H1 (cell line): ENCODE measurements around the gene MIA2. TPM values are rescaled to one million over a fixed set of nuclear protein-coding genes. Genes with fewer than 3 reads are reported as not detected.

Source experiments
- CTBP2 ChIP-seq: IDR thresholded peaks from 2 replicates; pipeline ENCODE4 v1.7.0; 2011; ENCODE audit warnings: borderline replicate concordance, mild to moderate bottlenecking, moderate library complexity, mixed read lengths, low read length; ENCODE audit not compliant: insufficient read depth, insufficient read length
- RBBP5 ChIP-seq: IDR thresholded peaks from 2 replicates; pipeline ENCODE4 v1.7.1; 2012; ENCODE audit warnings: low read depth, mild to moderate bottlenecking, inconsistent platforms, low read length, moderate library complexity, borderline replicate concordance
- RFX5 ChIP-seq: IDR thresholded peaks from 2 replicates; pipeline ENCODE4 v1.6.1; 2011; ENCODE audit warnings: low read depth, low read length, improper control_type of control experiment, borderline replicate concordance
- RXRA ChIP-seq: IDR thresholded peaks from 2 replicates; pipeline ENCODE4 v1.6.1; 2011; ENCODE audit warnings: low read depth, mild to moderate bottlenecking, low read length, moderate library complexity; ENCODE audit not compliant: insufficient read depth
- TAF1 ChIP-seq: IDR thresholded peaks from 2 replicates; pipeline ENCODE4 v1.6.1; 2011; ENCODE audit warnings: mild to moderate bottlenecking, low read depth, low read length
- polyA plus RNA-seq, 7 experiments: library from polyadenylated mRNA; depleted of rRNA in 3 of 7; stranded (reverse) in 5 of 7; unstranded in 2 of 7; fragments of >200 nt in 5 of 7; fragments of 200-250 nt in 2 of 7; gene quantifications; 1 replicate in 5 of 7; 2 replicates in 1 of 7; 4 replicates in 1 of 7; pipeline versions ENCODE4 v1.2.1 to v1.2.3, GENCODE V29; 2011 to 2013; ENCODE audit warnings: missing spikeins in 2 of 7, mixed read lengths in 2 of 7
- total RNA-seq: library from RNA; stranded (reverse); fragmentation: NEBNext Ultra II Directional; extraction: Animal tissue kit (Norgen Biotek cat#: 25700); gene quantifications from 2 replicates; pipeline ENCODE4 v1.2.1, GENCODE V29; 2021
- TF ChIP-seq, protein P1 (sequence below): IDR thresholded peaks from 2 replicates; pipeline ENCODE4 v1.6.1; 2012; ENCODE audit warnings: inconsistent platforms

MIA2 gene
- total and polyA plus RNA-seq, 2 of the 8 experiments (the other 6 are each of a cell fraction or from before 2014, with no cell fraction given), result 10.1 to 15.0 TPM

DNA sequence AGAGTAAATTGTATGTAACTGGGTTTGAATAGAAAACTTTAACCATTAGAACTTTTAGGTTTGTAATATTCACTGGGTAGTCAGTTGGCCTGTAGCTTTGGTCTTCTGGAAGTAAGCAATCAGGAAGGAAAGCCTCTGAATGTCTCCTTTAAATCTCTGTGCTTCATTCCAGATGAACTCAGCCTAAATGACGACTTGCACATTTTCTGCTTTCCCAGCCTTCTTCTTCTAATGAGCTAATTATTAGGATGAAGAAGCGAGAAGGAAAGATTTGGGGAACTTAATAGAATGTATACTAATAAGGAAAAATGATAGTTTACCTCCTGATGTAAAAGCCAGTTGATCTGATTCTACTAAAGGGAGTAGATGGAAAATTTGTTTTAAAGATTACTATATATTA lies 90.4 kb downstream of the MIA2 start (continued):
- TF ChIP-seq RBBP5, result no peak
- TF ChIP-seq RFX5, result no peak
- TF ChIP-seq TAF1, result no peak
- no peak for TF ChIP-seq CTBP2
- TF ChIP-seq, protein P1, sequence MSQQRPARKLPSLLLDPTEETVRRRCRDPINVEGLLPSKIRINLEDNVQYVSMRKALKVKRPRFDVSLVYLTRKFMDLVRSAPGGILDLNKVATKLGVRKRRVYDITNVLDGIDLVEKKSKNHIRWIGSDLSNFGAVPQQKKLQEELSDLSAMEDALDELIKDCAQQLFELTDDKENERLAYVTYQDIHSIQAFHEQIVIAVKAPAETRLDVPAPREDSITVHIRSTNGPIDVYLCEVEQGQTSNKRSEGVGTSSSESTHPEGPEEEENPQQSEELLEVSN, result no peak
- no peak for TF ChIP-seq RXRA
